ENCODE measurements around the gene ITGB8.

- TF ChIP-seq RAD21 (IDR thresholded peaks at IDR 0.05; ENCODE audit: low read length) (no peak), CTCF (conservative IDR thresholded peaks at IDR 0.05; ENCODE audit: low read depth, low read length) (no peak)
Measured at GRCh38 chr7:20401861-20402746, 71.4 kb downstream of the ITGB8 start.

Data from IMR-90 (cell line).